Measurements from ENCODE around the gene RBM20. TPM values are rescaled to one million over a fixed set of nuclear protein-coding genes. Genes with fewer than 3 reads are reported as not detected.

RBM20 gene
- total and polyA plus RNA-seq, 2 experiments from 2014 or later = 0.05 to 0.17 TPM

GRCh38 chr10:110861930-110862649 is 218.0 kb downstream of the RBM20 start:
- H3K9me3 Mint-ChIP-seq = no peaks in the 10 kb centered on the region
- H2AFZ ChIP-seq = no peak overlapping the region
- H3K79me2 ChIP-seq (replicated peaks; ENCODE audit: insufficient read depth) = no peaks in the 10 kb centered on the region
- no peak overlapping the region for H3K4me3 ChIP-seq
- no peak for ATAC-seq
- H3K4me1 Mint-ChIP-seq = peaks cover 11% of the 10 kb centered on the region
- H3K27ac Mint-ChIP-seq = no peak overlapping the region
- peaks cover 5% of the 10 kb centered on the region for H3K9me2 ChIP-seq (ENCODE audit: insufficient read depth)
- no peaks in the 10 kb centered on the region for H3K27me3 ChIP-seq (ENCODE audit: insufficient read depth)
- no peaks in the 10 kb centered on the region for H4K20me1 ChIP-seq (replicated peaks; ENCODE audit: insufficient read depth)
- H3K36me3 ChIP-seq (ENCODE audit: insufficient read depth) = no peaks in the 10 kb centered on the region
- no peaks in the 10 kb centered on the region for H3F3A ChIP-seq (replicated peaks; ENCODE audit: low read depth)
- no peaks in the 10 kb centered on the region for H3K36me3 Mint-ChIP-seq (ENCODE audit: low read depth)
- TF ChIP-seq ZNF114 (CRISPR knock-in tag; IDR thresholded peaks at IDR 0.05) (no peak), ZNF462 (CRISPR knock-in tag; IDR thresholded peaks at IDR 0.05) (no peak), JUNB (IDR thresholded peaks at IDR 0.05; ENCODE audit: unreplicated experiment) (no peak), ETS1 (IDR thresholded peaks at IDR 0.05) (no peak), CREB1 (CRISPR knock-in tag; IDR thresholded peaks at IDR 0.05; ENCODE audit: low read depth) (no peak), POLR2AphosphoS5 (IDR thresholded peaks at IDR 0.05; ENCODE audit: low read depth) (no peak)
- TF ChIP-seq, protein P1, sequence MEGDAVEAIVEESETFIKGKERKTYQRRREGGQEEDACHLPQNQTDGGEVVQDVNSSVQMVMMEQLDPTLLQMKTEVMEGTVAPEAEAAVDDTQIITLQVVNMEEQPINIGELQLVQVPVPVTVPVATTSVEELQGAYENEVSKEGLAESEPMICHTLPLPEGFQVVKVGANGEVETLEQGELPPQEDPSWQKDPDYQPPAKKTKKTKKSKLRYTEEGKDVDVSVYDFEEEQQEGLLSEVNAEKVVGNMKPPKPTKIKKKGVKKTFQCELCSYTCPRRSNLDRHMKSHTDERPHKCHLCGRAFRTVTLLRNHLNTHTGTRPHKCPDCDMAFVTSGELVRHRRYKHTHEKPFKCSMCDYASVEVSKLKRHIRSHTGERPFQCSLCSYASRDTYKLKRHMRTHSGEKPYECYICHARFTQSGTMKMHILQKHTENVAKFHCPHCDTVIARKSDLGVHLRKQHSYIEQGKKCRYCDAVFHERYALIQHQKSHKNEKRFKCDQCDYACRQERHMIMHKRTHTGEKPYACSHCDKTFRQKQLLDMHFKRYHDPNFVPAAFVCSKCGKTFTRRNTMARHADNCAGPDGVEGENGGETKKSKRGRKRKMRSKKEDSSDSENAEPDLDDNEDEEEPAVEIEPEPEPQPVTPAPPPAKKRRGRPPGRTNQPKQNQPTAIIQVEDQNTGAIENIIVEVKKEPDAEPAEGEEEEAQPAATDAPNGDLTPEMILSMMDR (conservative IDR thresholded peaks at IDR 0.05; ENCODE audit: low read depth in 2 of 2) = no peak
- H3K4me1 ChIP-seq (ENCODE audit: insufficient read depth) = no peaks in the 10 kb centered on the region
- H3K4me3 Mint-ChIP-seq = no peak overlapping the region
- no peak for DNase-seq (ENCODE audit: low spot score)
- H3K27me3 Mint-ChIP-seq (ENCODE audit: insufficient read depth, low read depth, poor library complexity) = peaks cover 2% of the 10 kb centered on the region
- H3K27ac ChIP-seq (ENCODE audit: low read depth) = no peak overlapping the region
- no peak overlapping the region for H3K4me2 ChIP-seq

Measured in GM23338 (cell line).